HCT116 (cell line): ENCODE data around the gene DDX54. TPM values are rescaled to one million over a fixed set of nuclear protein-coding genes. Genes with fewer than 3 reads are reported as not detected.

Source experiments
- ATAC-seq: fragments of 200-7000 bp; cut with Tn5 transposase; 2 replicates; pipeline ENCODE4 v1.9.1; 2020; ENCODE audit warnings: mild to moderate bottlenecking, moderate library complexity
- BruUV-seq: library from RNA; stranded (reverse); fragments of 400-500 nt; replicated peaks from 2 replicates; lab custom pipeline; 2021; lab: Mats Ljungman, UMichigan
- CTCF ChIA-PET: fragments of 300-600 bp; sonication (Branson Sonifier 250); formaldehyde crosslinking; loops from one replicate; lab custom pipeline; 2021; ENCODE audit warnings: antibody characterized with exemption; lab: Charles Lee
- POLR2A ChIA-PET: fragments of 300-600, 350-600 bp; sonication (Branson Sonifier 250); formaldehyde crosslinking; loops from one replicate; lab custom pipeline; 2021; ENCODE audit warnings: antibody characterized with exemption; lab: Charles Lee
- RAD21 ChIA-PET, 2 experiments: fragments of 300-600 bp; sonication (Branson Sonifier 250); formaldehyde crosslinking; loops; one replicate each; lab custom pipeline; 2023; ENCODE audit warnings: low total read pairs in 2 of 2; ENCODE audit not compliant: uncharacterized antibody in 2 of 2, unreplicated experiment in 2 of 2, low non-redundant PET in 1 of 2; lab: Charles Lee
- DNase-seq: peaks from one replicate; pipeline ENCODE4 v3.0.0-alpha.2; 2010; ENCODE audit warnings: low read depth, low spot score
- H2AFZ ChIP-seq: fragments of 200-600 bp; shearing (Covaris generic), sonication (generic); 2 replicates; pipeline ENCODE4 v1.6.1; 2017; ENCODE audit warnings: low read depth, mixed run types, mixed read lengths, antibody characterized with exemption, low read length; ENCODE audit not compliant: poor library complexity, severe bottlenecking
- H3K27ac ChIP-seq: 2 replicates; pipeline ENCODE4 v1.5.1; 2012; ENCODE audit warnings: low read depth, low read length
- H3K27me3 ChIP-seq: fragments of 200-600 bp; sonication (generic); 2 replicates; pipeline ENCODE4 v1.6.1; 2016; ENCODE audit warnings: mixed run types, low read length, mixed read lengths; ENCODE audit not compliant: insufficient read depth
- H3K36me3 ChIP-seq, 2 experiments: fragments of 200-500 bp in 1 of 2; fragments of 200-600 bp in 1 of 2; sonication (Bioruptor generic) in 1 of 2; sonication (generic) in 1 of 2; 2 replicates each; pipeline versions ENCODE4 v1.5.1 to v1.6.1; 2014 to 2016; ENCODE audit warnings: low read length in 2 of 2, inconsistent platforms in 1 of 2, mixed read lengths in 1 of 2, mixed run types in 1 of 2; ENCODE audit not compliant: insufficient read depth in 2 of 2, control insufficient read depth in 1 of 2
- H3K4me1 ChIP-seq, 2 experiments: fragments of 200-600 bp in 1 of 2; sonication (generic) in 1 of 2; 2 replicates each; pipeline versions ENCODE4 v1.5.1 to v1.6.1; 2012 to 2017; ENCODE audit warnings: low read length in 2 of 2, inconsistent platforms in 1 of 2, mild to moderate bottlenecking in 1 of 2, mixed read lengths in 1 of 2, mixed run types in 1 of 2, moderate library complexity in 1 of 2; ENCODE audit not compliant: insufficient read depth in 2 of 2, control insufficient read depth in 1 of 2
- H3K4me2 ChIP-seq: fragments of 200-600 bp; sonication (generic); 2 replicates; pipeline ENCODE4 v1.6.1; 2017; ENCODE audit warnings: mixed run types, low read length, mixed read lengths
- H3K4me3 ChIP-seq, 2 experiments: fragments of 200-600 bp in 1 of 2; sonication (generic) in 1 of 2; replicated peaks in 1 of 2; 2 replicates each; pipeline ENCODE4 v1.5.1; 2011 to 2016; ENCODE audit warnings: low read length in 2 of 2, control low read depth in 1 of 2, low read depth in 1 of 2, mild to moderate bottlenecking in 1 of 2, mixed read lengths in 1 of 2, mixed run types in 1 of 2
- H3K79me2 ChIP-seq: fragments of 200-600 bp; sonication (generic); 2 replicates; pipeline ENCODE4 v1.6.1; 2017; ENCODE audit warnings: mild to moderate bottlenecking, mixed run types, low read length, moderate library complexity, mixed read lengths; ENCODE audit not compliant: insufficient read depth
- H3K9ac ChIP-seq: fragments of 200-600 bp; sonication (generic); 2 replicates; pipeline ENCODE4 v1.6.1; 2016; ENCODE audit warnings: low read length, mixed read lengths
- H3K9me2 ChIP-seq: fragments of 200-600 bp; sonication (generic), shearing (Covaris generic); 2 replicates; pipeline ENCODE4 v1.6.1; 2017; ENCODE audit warnings: mixed run types, mild to moderate bottlenecking, moderate library complexity; ENCODE audit not compliant: insufficient read depth
- H3K9me3 ChIP-seq, 2 experiments: fragments of 200-500 bp in 1 of 2; fragments of 200-600 bp in 1 of 2; sonication (Bioruptor generic) in 1 of 2; sonication (generic) in 1 of 2; 2 replicates each; pipeline ENCODE4 v1.6.1; 2014 to 2017; ENCODE audit warnings: low read length in 2 of 2, mixed read lengths in 2 of 2, inconsistent platforms in 1 of 2, low read depth in 1 of 2, mild to moderate bottlenecking in 1 of 2, mixed run types in 1 of 2, moderate library complexity in 1 of 2; ENCODE audit not compliant: control insufficient read depth in 1 of 2, insufficient read depth in 1 of 2
- H4K20me1 ChIP-seq: fragments of 200-600 bp; sonication (generic), shearing (Covaris generic); 2 replicates; pipeline ENCODE4 v1.6.1; 2017; ENCODE audit warnings: mixed run types, mild to moderate bottlenecking, moderate library complexity; ENCODE audit not compliant: insufficient read depth
- CBX3 ChIP-seq: IDR thresholded peaks from 2 replicates; pipeline ENCODE4 v1.6.1; 2012; ENCODE audit warnings: low read depth
- EZH2 ChIP-seq: fragments of 200-600 bp; sonication (generic); IDR thresholded peaks from 2 replicates; pipeline ENCODE4 v1.6.1; 2017; ENCODE audit warnings: antibody characterized with exemption, mixed run types
- EZH2phosphoT487 ChIP-seq: fragments of 200-600 bp; IDR thresholded peaks from 2 replicates; pipeline ENCODE4 v1.6.1; 2018; ENCODE audit warnings: antibody characterized with exemption, borderline replicate concordance
- MAX ChIP-seq: IDR thresholded peaks from 2 replicates; pipeline ENCODE4 v1.6.1; 2012
- POLR2A ChIP-seq: IDR thresholded peaks from 2 replicates; pipeline ENCODE4 v1.7.0; 2011; ENCODE audit warnings: borderline replicate concordance; ENCODE audit not compliant: insufficient read depth, insufficient read length; ENCODE audit errors: extremely low read depth
- POLR2AphosphoS5 ChIP-seq: IDR thresholded peaks from 2 replicates; pipeline ENCODE4 v1.6.1; 2011; ENCODE audit warnings: mild to moderate bottlenecking, low read depth, low read length, moderate library complexity
- SIN3A ChIP-seq: IDR thresholded peaks from 2 replicates; pipeline ENCODE4 v1.6.1; 2012; ENCODE audit warnings: low read depth
- SP1 ChIP-seq: IDR thresholded peaks from 2 replicates; pipeline ENCODE4 v1.6.1; 2012; ENCODE audit warnings: low read depth
- SRF ChIP-seq: IDR thresholded peaks from 2 replicates; pipeline ENCODE4 v1.6.1; 2012; ENCODE audit warnings: low read depth
- TCF7L2 ChIP-seq: IDR thresholded peaks from 2 replicates; pipeline ENCODE4 v1.7.0; 2011; ENCODE audit warnings: borderline replicate concordance, inconsistent platforms; ENCODE audit not compliant: insufficient read depth, insufficient read length; ENCODE audit errors: extremely low read depth
- YY1 ChIP-seq: IDR thresholded peaks from 2 replicates; pipeline ENCODE4 v1.6.1; 2011; ENCODE audit warnings: low read length, low read depth, moderate library complexity, mild to moderate bottlenecking; ENCODE audit not compliant: insufficient replicate concordance; ENCODE audit errors: extremely low read depth
- ZFX ChIP-seq: fragments of 450-650 bp; IDR thresholded peaks from 2 replicates; pipeline ENCODE4 v1.6.1; 2017
- intact Hi-C: fragments of 100-400 bp; cut with micrococcal nuclease; formaldehyde crosslinking; loops from 2 replicates; pipeline ENCODE4 v1.10.0; 2022
- total RNA-seq: library from RNA; stranded (reverse); gene quantifications from one replicate; pipeline ENCODE4 v1.2.1, GENCODE V29; 2021; ENCODE audit not compliant: unreplicated experiment
- TF ChIP-seq, protein P1 (sequence below): IDR thresholded peaks from 2 replicates; pipeline ENCODE4 v1.6.1; 2011; ENCODE audit warnings: mild to moderate bottlenecking, low read length, moderate library complexity; ENCODE audit not compliant: insufficient replicate concordance; ENCODE audit errors: extremely low read depth

DDX54 gene
- total RNA-seq, 1 experiment from 2014 or later: 110 TPM

DNA sequence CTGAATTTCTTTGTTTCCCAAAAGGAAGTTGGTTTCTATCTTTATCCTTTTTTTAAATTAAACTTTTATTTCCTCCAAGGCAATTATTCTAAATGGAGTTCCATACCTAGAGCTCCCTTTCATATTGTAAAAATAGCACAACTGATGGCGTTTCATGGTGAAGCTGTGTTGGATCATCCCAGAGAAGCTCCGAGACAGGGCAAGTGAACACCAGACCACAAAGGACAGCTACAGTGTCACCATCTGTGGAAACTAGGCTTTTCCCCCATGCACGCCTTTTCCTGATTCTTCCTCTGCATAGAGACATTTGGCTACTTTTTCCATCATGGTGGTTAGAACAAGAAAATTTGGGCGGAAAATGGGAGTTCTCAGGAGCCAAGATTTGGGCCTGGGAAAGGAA, 48.7 kb upstream of the DDX54 start:
- Histone ChIP-seq H2AFZ (no peak overlapping the region), H4K20me1 (no peaks in the 10 kb centered on the region), H3K36me3 (peaks cover 2 to 18% of the 10 kb centered on the region in 2 experiments; a peak in 3 of 4 replicates), H3K9me2 (no peaks in the 10 kb centered on the region), H3K27me3 (no peaks in the 10 kb centered on the region), H3K4me2 (no peak overlapping the region), H3K9me3 (no peaks in the 10 kb centered on the region), H3K9ac (no peak overlapping the region), H3K27ac (no peak overlapping the region), H3K79me2 (no peaks in the 10 kb centered on the region), H3K4me3 (no peak overlapping the region), H3K4me1 (peaks cover 35 to 44% of the 10 kb centered on the region in 2 experiments)
- ATAC-seq (no peak), DNase-seq (no peak)
- no TSS peak for BruUV-seq
- ChIA-PET CTCF (no interaction called here), POLR2A (no interaction called here), RAD21 (no interaction called here)
- TF ChIP-seq ZFX (no peak), SRF (no peak), EZH2 (no peak), POLR2AphosphoS5 (no peak), EZH2phosphoT487 (no peak), SP1 (no peak), TCF7L2 (no peak), POLR2A (no peak), MAX (no peak), SIN3A (no peak), CBX3 (no peak), YY1 (no peak)
- TF ChIP-seq, protein P1, sequence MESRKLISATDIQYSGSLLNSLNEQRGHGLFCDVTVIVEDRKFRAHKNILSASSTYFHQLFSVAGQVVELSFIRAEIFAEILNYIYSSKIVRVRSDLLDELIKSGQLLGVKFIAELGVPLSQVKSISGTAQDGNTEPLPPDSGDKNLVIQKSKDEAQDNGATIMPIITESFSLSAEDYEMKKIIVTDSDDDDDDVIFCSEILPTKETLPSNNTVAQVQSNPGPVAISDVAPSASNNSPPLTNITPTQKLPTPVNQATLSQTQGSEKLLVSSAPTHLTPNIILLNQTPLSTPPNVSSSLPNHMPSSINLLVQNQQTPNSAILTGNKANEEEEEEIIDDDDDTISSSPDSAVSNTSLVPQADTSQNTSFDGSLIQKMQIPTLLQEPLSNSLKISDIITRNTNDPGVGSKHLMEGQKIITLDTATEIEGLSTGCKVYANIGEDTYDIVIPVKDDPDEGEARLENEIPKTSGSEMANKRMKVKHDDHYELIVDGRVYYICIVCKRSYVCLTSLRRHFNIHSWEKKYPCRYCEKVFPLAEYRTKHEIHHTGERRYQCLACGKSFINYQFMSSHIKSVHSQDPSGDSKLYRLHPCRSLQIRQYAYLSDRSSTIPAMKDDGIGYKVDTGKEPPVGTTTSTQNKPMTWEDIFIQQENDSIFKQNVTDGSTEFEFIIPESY: no peak
- intact Hi-C loops: no loop called here
